ENCODE results near the gene PIK3C2B.

PIK3C2B gene

DNA sequence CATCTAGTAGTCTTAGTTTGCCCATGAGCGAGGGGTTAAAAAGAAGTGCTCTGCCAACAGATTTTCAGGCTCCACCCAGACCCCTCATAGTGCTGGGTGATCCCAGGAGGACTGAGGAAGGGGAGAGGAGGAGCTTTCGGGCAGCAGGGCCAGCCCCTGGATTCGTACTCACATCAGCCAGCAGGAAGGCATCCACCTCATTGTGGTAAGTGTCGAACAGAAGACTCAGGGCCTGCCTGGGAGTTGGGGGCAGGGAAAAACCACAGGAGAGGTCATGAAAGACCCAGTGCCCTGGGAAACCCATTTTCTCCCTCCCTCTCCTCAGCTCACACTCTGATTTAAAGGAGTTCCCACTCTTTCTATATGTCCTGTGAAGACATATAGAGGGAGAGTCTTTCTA, 34.9 kb downstream of the PIK3C2B start:
- no peak for DNase-seq (ENCODE audit: low read depth)

- DNase-seq (ENCODE audit: low read depth): no peak
Observed at GRCh38 chr1:204457666-204458065, 36.9 kb downstream of the PIK3C2B start.

- DNase-seq (ENCODE audit: low read depth): no peak
Observed at GRCh38 chr1:204456826-204457442, 37.7 kb downstream of the PIK3C2B start.

DNA sequence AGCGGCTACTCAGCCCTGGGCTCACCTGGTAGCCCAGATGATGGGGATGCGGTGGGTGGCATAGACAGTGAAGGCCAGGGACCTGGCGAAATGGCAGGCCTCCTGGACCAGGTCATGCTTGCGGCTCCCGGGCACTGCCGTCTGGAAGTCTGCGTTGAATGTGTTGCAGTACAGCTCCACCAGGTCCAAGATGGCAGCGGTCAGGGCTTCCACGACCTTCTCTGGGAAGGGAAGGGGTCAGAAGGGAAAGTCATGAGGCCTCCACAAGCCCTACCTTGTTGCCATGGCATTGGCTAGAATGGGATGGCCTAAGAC, 38.8 kb downstream of the PIK3C2B start:
- DNase-seq (ENCODE audit: low read depth): no peak

GRCh38 chr1:204455063-204455830, 39.4 kb downstream of the PIK3C2B start:
- no peak for DNase-seq (ENCODE audit: low read depth)

GRCh38 chr1:204454476-204454875, 40.1 kb downstream of the PIK3C2B start:
- DNase-seq (ENCODE audit: low read depth): no peak

- peak; percentile 80 for DNase-seq (ENCODE audit: low read depth)
Observed at GRCh38 chr1:204453141-204453772, 41.3 kb downstream of the PIK3C2B start.

DNA sequence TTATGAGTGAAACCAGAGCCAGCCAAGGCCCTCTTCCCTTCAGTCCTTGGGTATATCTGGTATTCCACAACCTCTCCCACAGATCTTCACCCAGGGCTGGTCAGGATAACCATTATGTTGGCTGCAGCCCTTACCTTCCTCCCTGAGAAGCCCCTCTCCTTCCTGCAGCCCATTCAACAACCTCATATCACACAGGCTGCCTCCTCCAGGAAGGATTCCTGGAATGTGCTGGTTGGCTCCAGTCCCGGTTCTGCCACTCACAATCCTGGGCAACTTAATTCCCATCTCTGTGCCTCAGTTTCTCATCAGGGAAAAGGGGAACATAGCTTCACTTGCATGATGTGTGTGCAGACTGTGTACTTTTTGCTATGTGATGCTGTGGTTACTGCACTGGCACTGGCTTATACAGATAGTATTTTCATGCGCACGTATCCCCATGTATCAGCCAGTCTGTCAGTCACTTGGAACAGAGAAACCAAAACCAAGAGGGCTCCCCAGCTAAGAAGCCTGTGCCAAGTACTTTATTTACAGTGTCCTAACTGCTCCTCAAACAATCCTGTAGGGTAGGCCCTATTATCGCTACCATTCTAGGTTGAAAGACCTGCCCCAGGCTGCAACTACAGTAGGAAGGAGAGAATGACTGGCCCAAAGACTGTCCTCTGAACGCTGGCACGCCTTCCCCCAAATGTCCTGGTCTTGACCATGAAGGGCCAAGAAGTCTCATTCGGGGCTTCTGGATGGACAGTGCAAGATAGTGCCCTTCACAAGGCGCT, 43.1 kb downstream of the PIK3C2B start:
- no peak for DNase-seq (ENCODE audit: low read depth)

GRCh38 chr1:204450461-204451257, 43.9 kb downstream of the PIK3C2B start:
- no peak for DNase-seq (ENCODE audit: low read depth)

DNA sequence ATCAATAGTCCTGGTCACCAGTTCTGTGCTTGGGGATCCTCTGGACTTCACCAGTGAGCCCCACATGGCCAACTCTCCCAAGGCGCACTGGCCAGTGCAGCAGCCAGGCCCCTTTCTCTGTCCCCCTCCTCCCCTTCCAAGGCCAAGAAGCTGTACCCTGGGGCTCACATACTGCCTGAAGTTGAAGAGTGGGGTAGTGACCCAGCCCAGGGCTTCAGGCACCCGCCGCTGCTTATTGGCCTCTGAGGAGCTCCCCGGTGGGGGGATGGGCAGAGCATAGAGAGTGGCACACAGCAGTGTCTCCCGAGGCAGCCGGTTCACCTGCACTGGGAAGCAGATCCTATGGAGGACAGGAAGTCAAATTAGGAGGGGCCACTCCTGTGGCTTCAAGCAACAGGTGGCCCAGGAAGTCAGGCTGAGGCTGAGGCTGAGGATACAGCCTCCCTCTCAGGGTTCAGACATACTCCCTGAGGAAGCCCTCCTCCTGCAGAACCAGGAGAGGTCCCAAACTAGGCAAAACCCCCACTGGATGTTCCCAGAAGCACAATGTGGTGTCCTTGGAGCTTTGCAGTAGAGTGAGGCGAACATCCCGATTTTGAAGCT, 44.8 kb downstream of the PIK3C2B start:
- no peak for DNase-seq (ENCODE audit: low read depth)

- DNase-seq (ENCODE audit: low read depth): no peak
Observed at GRCh38 chr1:204448991-204449677, 45.5 kb downstream of the PIK3C2B start.

- no peak for DNase-seq (ENCODE audit: low read depth)
Observed at GRCh38 chr1:204448344-204448964, 46.2 kb downstream of the PIK3C2B start.

GRCh38 chr1:204447736-204448135, 46.9 kb downstream of the PIK3C2B start:
- DNase-seq (ENCODE audit: low read depth): no peak

GRCh38 chr1:204447190-204447589, 47.4 kb downstream of the PIK3C2B start:
- DNase-seq (ENCODE audit: low read depth): no peak

- DNase-seq (ENCODE audit: low read depth): peak; percentile 71
Observed at GRCh38 chr1:204446413-204447111, 48.0 kb downstream of the PIK3C2B start.

GRCh38 chr1:204445860-204446412, 48.7 kb downstream of the PIK3C2B start:
- DNase-seq (ENCODE audit: low read depth): no peak
